Endothelial cell of umbilical vein (primary cell): ENCODE data around the gene PNPLA6. TPM values are rescaled to one million over a fixed set of nuclear protein-coding genes. Genes with fewer than 3 reads are reported as not detected.

Source experiments
- BruUV-seq: library from RNA; stranded (reverse); fragments of 400-500 nt; replicated peaks from 2 replicates; lab custom pipeline; 2021; lab: Mats Ljungman, UMichigan
- CTCF ChIA-PET: fragments of 300-600, 350-600 bp; sonication (Branson Sonifier 250); formaldehyde crosslinking; loops from one replicate; lab custom pipeline; 2021; ENCODE audit warnings: antibody characterized with exemption, inconsistent platforms; lab: Charles Lee
- POLR2A ChIA-PET: fragments of 300-600, 350-600 bp; sonication (Branson Sonifier 250); formaldehyde crosslinking; loops from one replicate; lab custom pipeline; 2021; ENCODE audit warnings: antibody characterized with exemption, inconsistent platforms; lab: Charles Lee
- DNase-seq: peaks from one replicate; pipeline ENCODE4 v3.0.0-alpha.2; 2011; ENCODE audit warnings: low read depth, low spot score
- FAIRE-seq: peaks from 2 replicates; lab custom pipeline; 2011; peaks lifted over from hg19 to GRCh38; lab: Jason Lieb, UNC
- H2AFZ ChIP-seq: 2 replicates; pipeline ENCODE4 v1.6.0; 2012; ENCODE audit warnings: low read depth, low read length, control low read depth, inconsistent platforms
- H3K27ac ChIP-seq: 2 replicates; pipeline ENCODE4 v1.5.1; 2011; ENCODE audit warnings: low read depth, mild to moderate bottlenecking, control low read depth, low read length, moderate library complexity; ENCODE audit not compliant: insufficient read depth
- H3K27me3 ChIP-seq, 2 experiments: 2 replicates each; pipeline versions ENCODE4 v1.6.0 to v1.6.1; 2011; ENCODE audit warnings: low read length in 2 of 2, mixed read lengths in 1 of 2; ENCODE audit not compliant: control insufficient read depth in 2 of 2, insufficient read depth in 2 of 2
- H3K36me3 ChIP-seq, 2 experiments: 2 replicates in 1 of 2; 3 replicates in 1 of 2; pipeline ENCODE4 v1.5.1; 2011; ENCODE audit warnings: low read length in 2 of 2, mild to moderate bottlenecking in 1 of 2, moderate library complexity in 1 of 2; ENCODE audit not compliant: control insufficient read depth in 2 of 2, insufficient read depth in 2 of 2; ENCODE audit errors: extremely low read depth in 1 of 2
- H3K4me1 ChIP-seq: 3 replicates; pipeline ENCODE4 v1.5.1; 2011; ENCODE audit warnings: mild to moderate bottlenecking, low read length; ENCODE audit not compliant: control insufficient read depth, insufficient read depth; ENCODE audit errors: extremely low read depth
- H3K4me2 ChIP-seq: 2 replicates; pipeline ENCODE4 v1.6.1; 2011; ENCODE audit warnings: low read length, control low read depth, mixed read lengths; ENCODE audit not compliant: insufficient read depth
- H3K4me3 ChIP-seq, 3 experiments: fragments of 200-600 bp in 1 of 3; sonication (generic), shearing (Covaris generic) in 1 of 3; replicated peaks in 1 of 3; 2 replicates each; pipeline ENCODE4 v1.5.1; 2011 to 2016; ENCODE audit warnings: control low read depth in 3 of 3, low read length in 3 of 3, mild to moderate bottlenecking in 2 of 3, inconsistent platforms in 1 of 3, low read depth in 1 of 3, moderate library complexity in 1 of 3; ENCODE audit not compliant: insufficient read depth in 1 of 3
- H3K79me2 ChIP-seq: 2 replicates; pipeline ENCODE4 v1.6.0; 2012; ENCODE audit warnings: low read length, inconsistent platforms; ENCODE audit not compliant: control insufficient read depth, insufficient read depth
- H3K9ac ChIP-seq: replicated peaks from 2 replicates; pipeline ENCODE3; 2011; ENCODE audit warnings: low read length, control low read depth; ENCODE audit not compliant: insufficient read depth; ENCODE audit errors: extremely low read depth
- H3K9me1 ChIP-seq: replicated peaks from 3 replicates; pipeline ENCODE4 v1.6.0; 2011; ENCODE audit warnings: mild to moderate bottlenecking, low read length; ENCODE audit not compliant: control insufficient read depth, insufficient read depth; ENCODE audit errors: extremely low read depth
- H3K9me3 ChIP-seq: replicated peaks from 2 replicates; pipeline ENCODE4 v1.5.1; 2012; ENCODE audit warnings: low read length, inconsistent platforms; ENCODE audit not compliant: control insufficient read depth, insufficient read depth
- H4K20me1 ChIP-seq: replicated peaks from 2 replicates; pipeline ENCODE3; 2011; ENCODE audit warnings: mild to moderate bottlenecking, low read length; ENCODE audit not compliant: control insufficient read depth, insufficient read depth; ENCODE audit errors: extremely low read depth
- GATA2 ChIP-seq: IDR thresholded peaks from 2 replicates; pipeline ENCODE4 v1.7.0; 2011; ENCODE audit warnings: low read depth, mild to moderate bottlenecking, moderate library complexity, mixed read lengths, low read length; ENCODE audit not compliant: insufficient read length, insufficient read depth
- JUN ChIP-seq: IDR thresholded peaks from 2 replicates; pipeline ENCODE4 v1.6.1; 2011; ENCODE audit warnings: borderline replicate concordance, low read depth; ENCODE audit not compliant: insufficient read length, insufficient read depth
- MAX ChIP-seq: IDR thresholded peaks from 2 replicates; pipeline ENCODE4 v1.6.1; 2011; ENCODE audit not compliant: insufficient read depth, insufficient read length
- MYC ChIP-seq: IDR thresholded peaks from one replicate; pipeline ENCODE4 v1.6.1; 2011; ENCODE audit warnings: mild to moderate bottlenecking, low read depth, low read length
- POLR2A ChIP-seq: IDR thresholded peaks from 2 replicates; pipeline ENCODE4 v1.6.1; 2012; ENCODE audit warnings: low read depth, mild to moderate bottlenecking, control low read depth, low read length
- POLR2AphosphoS5 ChIP-seq: IDR thresholded peaks from 2 replicates; pipeline ENCODE4 v1.6.1; 2012; ENCODE audit warnings: low read depth, mild to moderate bottlenecking, control low read depth, low read length, moderate library complexity; ENCODE audit not compliant: insufficient read depth
- dilution Hi-C: fragments of 300-500 bp; cut with MboI; formaldehyde crosslinking; loops from one replicate; pipeline ENCODE4 v1.15.0; 2019; ENCODE audit warnings: low sequenced_read_pairs; ENCODE audit not compliant: extremely low pct_ligation_motif_present
- intact Hi-C: fragments of 100-400 bp; cut with micrococcal nuclease; formaldehyde crosslinking; loops from one replicate; pipeline ENCODE4 v1.10.0; 2022
- polyA plus RNA-seq, 4 experiments: library from polyadenylated mRNA; depleted of rRNA in 3 of 4; stranded (reverse) in 3 of 4; unstranded in 1 of 4; fragments of >200 nt; gene quantifications; 2 replicates each; pipeline versions ENCODE4 v1.2.1 to v1.2.3, GENCODE V29; 2011 to 2012; ENCODE audit warnings: missing spikeins in 1 of 4
- total RNA-seq: library from RNA; stranded (reverse); gene quantifications from 2 replicates; pipeline ENCODE4 v1.2.3, GENCODE V29; 2021
- TF ChIP-seq, protein P1 (sequence below), 2 donors: IDR thresholded peaks; 1 replicate in 1 of 2; 2 replicates in 1 of 2; pipeline ENCODE4 v1.5.1; 2011; ENCODE audit warnings: low read length in 2 of 2, mild to moderate bottlenecking in 2 of 2, moderate library complexity in 2 of 2, control low read depth in 1 of 2, inconsistent platforms in 1 of 2, low read depth in 1 of 2; ENCODE audit not compliant: insufficient read depth in 1 of 2; ENCODE audit errors: extremely low read depth in 1 of 2

The PNPLA6 gene
- total and polyA plus RNA-seq, 2 donors (not counting 3 experiments of a cell fraction or from before 2014, with no cell fraction given) = 106 to 164 TPM

DNA sequence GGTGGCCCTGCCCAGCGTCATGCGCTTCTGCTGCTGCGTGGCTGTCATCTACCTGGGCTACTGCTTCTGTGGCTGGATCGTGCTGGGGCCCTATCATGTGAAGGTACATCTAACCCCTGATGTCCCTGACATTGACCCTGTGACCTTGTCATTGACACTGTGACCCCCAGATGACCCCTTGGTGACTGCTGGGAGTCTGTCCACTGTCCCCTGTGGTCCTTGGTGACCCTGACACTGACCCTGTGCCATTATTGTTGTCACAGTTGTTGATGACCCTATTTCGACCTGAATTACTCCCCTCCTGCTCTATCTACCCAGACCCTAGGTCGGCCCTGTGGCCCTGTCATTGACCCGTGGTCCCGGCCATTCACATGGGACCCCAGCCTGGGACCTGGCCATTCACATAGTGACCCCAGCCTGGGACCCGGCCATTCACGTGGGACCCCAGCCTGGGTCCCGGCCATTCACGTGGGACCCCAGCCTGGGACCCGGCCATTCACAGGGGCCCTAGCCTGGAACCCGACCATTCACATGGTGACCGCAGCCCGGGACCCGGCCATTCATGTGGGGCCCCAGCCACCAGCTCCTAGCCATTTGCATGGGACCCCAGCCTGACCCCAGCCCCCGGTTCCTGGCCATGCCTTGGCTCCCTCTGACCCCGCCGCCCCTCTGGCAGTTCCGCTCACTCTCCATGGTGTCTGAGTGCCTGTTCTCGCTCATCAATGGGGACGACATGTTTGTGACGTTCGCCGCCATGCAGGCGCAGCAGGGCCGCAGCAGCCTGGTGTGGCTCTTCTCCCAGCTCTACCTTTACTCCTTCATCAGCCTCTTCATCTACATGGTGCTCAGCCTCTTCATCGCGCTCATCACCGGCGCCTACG lies 5.7 kb upstream of the PNPLA6 start:
- ChIA-PET CTCF (no interaction called here), POLR2A (no interaction called here)
- Histone ChIP-seq H3K4me1 (peaks cover 3% of the 10 kb centered on the region), H3K4me3 (no peak overlapping the region), H3K36me3 (peaks cover 3 to 11% of the 10 kb centered on the region in 2 experiments), H3K27me3 (no peaks in the 10 kb centered on the region), H3K9ac (no peak overlapping the region), H3K9me3 (no peaks in the 10 kb centered on the region), H3K27ac (no peak overlapping the region), H3K79me2 (no peaks in the 10 kb centered on the region), H4K20me1 (no peaks in the 10 kb centered on the region), H3K9me1 (no peaks in the 10 kb centered on the region), H3K4me2 (no peak overlapping the region), H2AFZ (no peak overlapping the region)
- DNase-seq = no peak
- dilution Hi-C loops = no loop called here
- no TSS peak for BruUV-seq
- intact Hi-C loops = loop anchor here (5.0 kb wide), 1 partner anchor 138 kb away; no protein-coding TSS in a partner anchor
- FAIRE-seq = no peak
- TF ChIP-seq, protein P1, sequence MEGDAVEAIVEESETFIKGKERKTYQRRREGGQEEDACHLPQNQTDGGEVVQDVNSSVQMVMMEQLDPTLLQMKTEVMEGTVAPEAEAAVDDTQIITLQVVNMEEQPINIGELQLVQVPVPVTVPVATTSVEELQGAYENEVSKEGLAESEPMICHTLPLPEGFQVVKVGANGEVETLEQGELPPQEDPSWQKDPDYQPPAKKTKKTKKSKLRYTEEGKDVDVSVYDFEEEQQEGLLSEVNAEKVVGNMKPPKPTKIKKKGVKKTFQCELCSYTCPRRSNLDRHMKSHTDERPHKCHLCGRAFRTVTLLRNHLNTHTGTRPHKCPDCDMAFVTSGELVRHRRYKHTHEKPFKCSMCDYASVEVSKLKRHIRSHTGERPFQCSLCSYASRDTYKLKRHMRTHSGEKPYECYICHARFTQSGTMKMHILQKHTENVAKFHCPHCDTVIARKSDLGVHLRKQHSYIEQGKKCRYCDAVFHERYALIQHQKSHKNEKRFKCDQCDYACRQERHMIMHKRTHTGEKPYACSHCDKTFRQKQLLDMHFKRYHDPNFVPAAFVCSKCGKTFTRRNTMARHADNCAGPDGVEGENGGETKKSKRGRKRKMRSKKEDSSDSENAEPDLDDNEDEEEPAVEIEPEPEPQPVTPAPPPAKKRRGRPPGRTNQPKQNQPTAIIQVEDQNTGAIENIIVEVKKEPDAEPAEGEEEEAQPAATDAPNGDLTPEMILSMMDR (IDR thresholded peaks at IDR 0.05; ENCODE audit: extremely low read depth in 1 of 2, insufficient read depth in 1 of 2, low read depth in 1 of 2, low read length in 2 of 2) = no peak
- TF ChIP-seq MYC = no peak
- TF ChIP-seq POLR2A = no peak
- no peak for TF ChIP-seq MAX
- no peak for TF ChIP-seq JUN
- no peak for TF ChIP-seq POLR2AphosphoS5
- no peak for TF ChIP-seq GATA2
